ENCODE measurements around the gene XIRP2.
"Not testable (repeated sequence)": the region's sequence is repeated elsewhere in the genome, so short reads cannot be mapped to it uniquely, and the experiment has no call there.

XIRP2 gene

DNA sequence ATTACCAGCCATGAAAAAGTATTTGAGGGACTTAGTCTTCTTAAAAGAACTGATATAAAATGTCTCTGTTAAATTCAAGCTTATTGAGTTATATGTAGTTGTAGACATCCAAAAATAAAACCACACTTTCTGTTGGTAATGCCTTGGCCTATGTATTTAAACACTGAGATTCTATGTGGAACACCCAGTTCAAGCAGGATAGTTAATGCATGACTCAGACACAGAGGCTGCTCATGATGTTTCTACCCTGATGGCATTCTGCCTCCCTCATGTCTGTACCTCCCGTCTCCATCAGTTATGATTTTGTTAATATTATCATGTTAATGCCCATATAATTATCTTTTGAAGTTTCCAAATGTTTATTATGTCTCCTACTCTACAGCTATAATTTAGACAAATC, 164.5 kb downstream of the XIRP2 start:
- DNase-seq: no peak

DNA sequence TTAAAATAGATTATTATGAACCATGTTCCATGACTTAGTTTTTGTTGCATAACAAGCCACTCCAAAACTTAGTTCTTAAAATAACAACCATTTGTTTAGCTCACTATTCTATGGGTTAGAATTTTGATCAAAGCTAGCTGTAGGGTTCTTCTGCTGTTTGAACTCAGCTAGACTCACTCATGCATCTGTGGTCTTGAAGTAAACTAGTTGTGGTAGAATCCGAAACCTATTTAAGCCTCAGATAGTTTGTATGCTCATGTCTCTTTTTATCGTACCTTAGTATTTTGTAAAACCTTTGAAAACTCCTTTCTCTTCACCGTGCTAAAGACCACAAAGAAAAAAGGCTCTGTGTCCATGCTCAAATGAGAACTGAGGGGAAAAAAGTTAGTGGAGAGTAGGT, 166.6 kb downstream of the XIRP2 start:
- no peak for DNase-seq

DNA sequence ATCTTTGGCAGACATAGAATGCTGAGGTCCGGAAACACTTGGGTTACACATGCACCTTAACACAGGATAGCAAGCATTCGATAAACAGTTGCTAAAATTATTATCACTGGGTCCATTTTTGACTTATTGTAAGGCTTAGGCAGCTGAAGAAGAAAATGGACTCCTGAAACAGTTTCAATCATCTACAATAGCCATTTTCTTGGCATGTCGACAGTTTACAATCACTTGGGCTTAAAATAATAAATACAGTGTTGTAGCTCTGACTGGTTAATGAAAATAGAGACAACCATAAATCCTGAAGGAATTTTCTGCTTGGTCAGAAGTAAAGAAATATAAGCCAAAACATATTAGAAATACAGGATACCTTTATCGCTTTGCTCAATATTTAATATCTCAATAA, 169.2 kb downstream of the XIRP2 start:
- DNase-seq: no peak

DNA sequence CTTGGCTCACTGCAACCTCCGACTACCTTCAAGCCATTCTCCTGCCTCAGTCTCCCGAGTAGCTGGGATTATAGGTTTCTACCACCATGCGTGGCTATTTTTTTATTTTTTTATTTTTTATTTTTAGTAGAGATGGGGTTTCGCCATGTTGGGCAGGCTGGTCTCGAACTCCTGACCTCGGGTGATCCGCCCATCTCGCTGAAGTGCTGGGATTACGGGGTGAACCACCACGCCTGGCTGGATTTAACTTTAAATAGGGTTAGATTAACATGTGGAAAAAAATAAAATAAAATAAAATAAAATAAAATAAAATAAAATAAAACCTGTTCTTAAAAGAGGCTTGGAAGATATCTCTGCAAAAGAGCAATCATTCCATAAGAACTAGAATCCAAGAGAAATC, 170.9 kb downstream of the XIRP2 start:
- DNase-seq: no peak

- no peak for DNase-seq
Observed at GRCh38 chr2:167069855-167070254, 181.6 kb downstream of the XIRP2 start.

- DNase-seq: not testable (repeated sequence)
Observed at GRCh38 chr2:167075708-167076107, 187.4 kb downstream of the XIRP2 start.

DNA sequence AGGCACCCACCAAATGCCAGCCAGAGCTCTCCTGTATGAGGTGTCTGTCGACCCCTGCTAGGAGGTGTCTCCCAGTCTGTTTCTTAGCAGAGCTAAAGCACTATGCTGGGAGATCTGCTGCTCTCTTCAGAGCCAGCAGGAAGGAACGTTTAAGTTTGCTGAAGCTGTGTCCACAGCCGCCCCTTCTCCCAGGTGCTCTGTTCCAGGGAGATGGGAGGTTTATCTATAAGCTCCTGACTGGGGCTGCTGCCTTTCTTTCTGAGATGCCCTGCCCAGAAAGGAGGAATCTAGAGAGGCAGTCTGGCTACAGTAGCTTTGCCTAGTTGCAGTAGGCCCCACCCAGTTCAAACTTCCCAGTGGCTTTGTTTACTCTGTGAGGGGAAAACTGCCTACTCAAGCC, 210.7 kb downstream of the XIRP2 start:
- not testable (repeated sequence) for DNase-seq

DNA sequence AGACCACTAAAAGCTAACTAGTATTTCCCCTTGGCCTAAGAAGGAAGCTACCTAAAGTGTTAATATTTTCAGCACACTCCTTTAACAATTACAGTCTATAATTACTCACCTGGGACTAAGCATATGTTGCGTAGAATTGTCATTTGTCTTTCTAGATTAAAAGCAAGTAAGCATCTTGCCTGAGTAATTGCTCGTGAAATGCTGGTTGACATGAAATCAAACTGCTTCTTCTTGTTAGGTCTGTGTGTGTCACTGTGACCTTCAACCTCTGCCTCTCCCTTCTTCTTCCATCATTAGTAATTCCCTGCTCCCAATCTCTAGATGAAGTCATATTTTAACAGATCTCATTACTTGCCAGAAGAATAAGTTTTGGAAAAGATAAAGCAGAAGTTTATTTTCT, 212.2 kb downstream of the XIRP2 start:
- no peak for DNase-seq

DNA sequence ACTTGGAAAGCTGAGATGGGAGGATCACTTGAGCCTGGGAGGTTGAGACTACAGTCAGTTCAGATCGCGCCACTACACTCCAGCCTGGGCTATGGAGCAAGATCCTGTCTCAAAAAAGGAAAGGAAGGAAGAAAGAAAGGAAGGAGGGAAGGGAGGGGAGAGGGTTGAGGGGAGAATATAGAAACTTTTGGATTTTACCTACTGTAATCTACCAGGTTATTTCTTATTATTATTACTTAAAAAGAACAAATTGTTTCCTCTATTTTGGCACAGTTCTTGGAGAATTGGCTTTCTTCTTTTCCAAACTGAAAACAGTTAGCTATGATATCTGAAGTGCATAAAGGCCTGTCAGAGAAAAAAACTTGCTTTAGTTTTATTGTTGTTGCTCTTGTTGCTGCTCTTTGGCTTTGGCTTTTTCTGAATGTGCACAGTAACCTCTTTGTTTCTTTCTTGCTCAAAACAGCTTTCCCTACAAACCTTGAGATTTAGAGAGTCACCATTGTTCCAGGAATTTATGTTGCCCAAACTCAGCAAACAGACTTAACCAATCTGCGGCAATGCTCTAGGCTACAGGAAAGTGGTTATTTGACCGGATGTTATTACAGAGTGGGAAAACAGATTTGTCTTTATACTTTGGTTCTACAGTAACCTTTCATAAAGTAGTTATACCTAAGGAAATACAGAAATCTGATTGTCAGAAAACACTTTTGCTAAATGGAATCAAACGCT, 214.9 kb downstream of the XIRP2 start:
- DNase-seq: no peak

- DNase-seq: no peak
Observed at GRCh38 chr2:167103757-167104133, 215.5 kb downstream of the XIRP2 start.

DNA sequence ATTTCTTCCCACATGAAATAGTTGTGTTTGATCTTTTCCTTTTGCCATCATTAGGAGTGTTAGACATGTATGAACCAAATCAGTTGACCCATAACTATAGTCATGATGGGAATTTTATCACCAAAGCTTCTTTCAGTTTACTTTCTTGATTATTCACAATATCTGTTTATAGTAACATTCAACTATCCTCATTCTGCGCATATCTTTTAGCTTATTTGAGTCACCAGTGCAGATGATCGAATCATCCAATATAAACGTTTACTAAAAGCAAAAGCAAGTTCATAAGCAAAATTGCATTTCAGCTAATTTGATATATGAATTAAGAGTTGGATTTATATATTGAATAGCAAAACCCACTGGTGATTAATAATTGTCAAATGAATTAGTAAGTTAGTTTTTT, 216.4 kb downstream of the XIRP2 start:
- DNase-seq: no peak

GRCh38 chr2:167109682-167110081, 221.4 kb downstream of the XIRP2 start:
- not testable (repeated sequence) for DNase-seq

DNA sequence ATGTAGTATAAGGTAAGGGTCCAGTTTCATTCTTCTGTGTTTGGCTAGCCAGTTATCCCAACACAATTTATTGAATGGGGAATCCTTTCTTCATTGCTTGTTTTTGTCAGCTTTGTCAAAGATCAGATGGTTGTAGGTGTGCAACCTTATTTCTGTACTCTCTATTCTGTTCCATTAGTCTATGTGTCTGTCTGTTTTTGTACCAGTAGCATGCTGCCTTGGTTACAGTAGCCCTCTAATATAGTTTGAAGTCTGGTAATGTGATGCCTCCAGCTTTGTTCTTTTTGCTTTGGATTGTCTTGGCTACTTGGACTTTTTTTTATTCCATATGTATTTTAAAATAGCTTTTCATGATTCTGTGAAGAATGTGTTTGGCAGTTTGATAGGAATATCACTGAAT, 222.1 kb downstream of the XIRP2 start:
- no peak for DNase-seq

DNA sequence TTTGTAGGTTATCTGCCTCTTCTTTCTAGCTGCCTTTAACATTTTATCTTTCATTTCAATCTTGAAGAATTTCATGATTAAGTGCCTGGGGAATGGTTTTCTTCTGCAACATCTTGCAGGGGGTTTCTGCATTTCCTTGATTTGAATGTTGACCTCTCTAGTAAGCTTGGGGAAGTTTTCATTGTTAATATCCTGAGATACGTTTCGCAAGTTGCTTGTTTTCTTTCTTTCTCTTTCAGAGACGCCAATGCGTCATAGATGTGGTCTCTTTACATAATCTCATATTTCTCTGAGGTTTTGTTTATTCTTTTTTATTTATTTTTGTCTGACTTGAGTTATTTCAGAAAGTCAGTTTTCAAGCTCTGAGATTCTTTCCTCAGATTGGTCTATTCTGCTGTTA, 225.7 kb downstream of the XIRP2 start:
- no peak for DNase-seq

GRCh38 chr2:167115541-167115940, 227.3 kb downstream of the XIRP2 start:
- DNase-seq: no peak

GRCh38 chr2:167122389-167122788, 234.1 kb downstream of the XIRP2 start:
- DNase-seq: no peak

- DNase-seq: no peak
Observed at GRCh38 chr2:167126165-167126564, 237.9 kb downstream of the XIRP2 start.

GRCh38 chr2:167127135-167127534, 238.9 kb downstream of the XIRP2 start:
- no peak for DNase-seq

DNA sequence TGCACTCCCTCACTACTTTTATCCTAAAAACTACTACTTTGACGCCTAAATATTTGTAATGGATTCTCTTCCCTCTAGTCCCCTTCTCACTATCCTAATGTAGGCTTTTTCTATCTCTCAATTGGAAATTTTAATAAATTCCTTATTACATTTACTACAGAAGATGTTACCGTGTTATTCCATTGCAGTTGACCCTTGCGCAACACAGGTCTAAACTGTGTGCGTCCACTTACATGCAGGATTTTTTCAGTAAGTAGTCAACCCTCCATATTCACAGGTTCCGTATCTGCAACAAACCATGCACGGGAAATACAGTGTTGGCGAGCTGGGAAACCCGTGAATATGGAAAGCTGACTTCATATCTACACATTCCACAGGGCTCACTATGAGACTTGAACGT, 239.8 kb downstream of the XIRP2 start:
- DNase-seq: no peak

DNA sequence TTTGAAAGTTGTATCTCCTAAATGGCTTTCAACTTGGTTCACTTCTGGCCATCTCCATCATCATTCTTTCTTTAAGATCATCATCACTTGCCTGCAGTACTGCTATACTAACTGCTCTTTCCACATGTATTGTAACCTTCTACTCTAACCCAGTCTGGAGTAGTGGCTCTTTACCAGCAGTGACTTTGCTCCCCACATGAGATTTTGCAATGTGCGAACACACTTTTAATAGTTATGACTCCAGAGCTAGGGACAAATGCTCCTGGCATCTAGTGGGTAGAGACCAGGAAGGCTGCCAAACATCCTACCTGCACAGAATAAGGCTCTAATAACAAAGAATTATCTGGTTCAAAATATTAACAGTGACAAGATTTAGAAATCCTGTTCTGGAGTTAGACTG, 243.8 kb downstream of the XIRP2 start:
- DNase-seq: no peak

DNA sequence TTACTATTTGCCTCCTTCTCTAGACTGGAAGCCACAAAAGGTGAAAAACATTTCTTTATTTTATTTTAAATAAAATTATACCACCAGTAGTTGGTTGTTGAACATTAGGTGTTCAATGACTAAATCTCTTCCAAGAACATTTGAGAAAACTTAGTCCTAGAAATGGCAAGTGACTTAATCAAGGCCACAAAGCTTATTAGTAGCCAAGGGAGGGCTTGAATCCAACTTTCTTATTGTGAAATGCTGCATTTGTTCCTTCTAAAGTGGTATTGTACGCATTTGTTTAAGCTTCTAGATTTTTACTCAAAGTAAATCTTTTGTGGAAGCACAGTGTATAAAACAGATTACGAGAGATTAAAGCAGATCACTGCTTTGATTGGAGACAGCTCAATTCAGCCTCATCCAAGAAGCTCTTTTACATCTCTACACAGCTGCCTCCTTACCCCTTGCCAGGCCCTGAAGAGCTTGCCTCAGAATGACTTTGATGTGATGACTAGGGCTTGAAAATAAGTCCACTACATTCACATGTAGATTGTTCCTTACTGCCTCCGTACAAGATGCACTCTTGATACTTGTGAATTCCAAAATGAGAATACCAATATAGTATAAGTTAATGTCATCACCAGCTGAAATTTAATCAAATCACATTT, 244.8 kb downstream of the XIRP2 start:
- no peak for DNase-seq

- DNase-seq: no peak
Observed at GRCh38 chr2:167133614-167134013, 245.3 kb downstream of the XIRP2 start.

GRCh38 chr2:167134381-167135072, 246.2 kb downstream of the XIRP2 start:
- no peak for DNase-seq

DNA sequence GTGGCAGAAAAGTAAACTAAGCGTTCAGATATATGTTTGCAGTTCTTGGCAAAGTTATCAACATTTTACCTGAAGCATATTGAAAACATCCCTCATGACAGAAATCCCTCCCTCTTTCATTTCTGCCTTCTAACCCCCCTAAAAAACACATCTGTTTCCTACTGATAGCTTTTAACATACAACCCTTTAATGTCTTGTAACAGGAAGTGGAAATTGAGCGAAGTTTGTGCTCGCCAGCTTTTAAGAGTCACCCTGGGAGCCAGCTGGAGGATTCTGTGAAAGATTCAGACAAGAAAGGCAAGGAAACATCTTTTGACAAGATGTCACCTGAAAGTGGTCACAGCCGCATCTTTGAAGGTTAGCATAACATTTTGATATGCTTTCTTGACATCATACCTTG, 247.4 kb downstream of the XIRP2 start:
- DNase-seq: no peak
